ENCODE data around the gene ILF2.
"Not testable (repeated sequence)": the region's sequence is repeated elsewhere in the genome, so short reads cannot be mapped to it uniquely, and the experiment has no call there.

ILF2 gene

DNA sequence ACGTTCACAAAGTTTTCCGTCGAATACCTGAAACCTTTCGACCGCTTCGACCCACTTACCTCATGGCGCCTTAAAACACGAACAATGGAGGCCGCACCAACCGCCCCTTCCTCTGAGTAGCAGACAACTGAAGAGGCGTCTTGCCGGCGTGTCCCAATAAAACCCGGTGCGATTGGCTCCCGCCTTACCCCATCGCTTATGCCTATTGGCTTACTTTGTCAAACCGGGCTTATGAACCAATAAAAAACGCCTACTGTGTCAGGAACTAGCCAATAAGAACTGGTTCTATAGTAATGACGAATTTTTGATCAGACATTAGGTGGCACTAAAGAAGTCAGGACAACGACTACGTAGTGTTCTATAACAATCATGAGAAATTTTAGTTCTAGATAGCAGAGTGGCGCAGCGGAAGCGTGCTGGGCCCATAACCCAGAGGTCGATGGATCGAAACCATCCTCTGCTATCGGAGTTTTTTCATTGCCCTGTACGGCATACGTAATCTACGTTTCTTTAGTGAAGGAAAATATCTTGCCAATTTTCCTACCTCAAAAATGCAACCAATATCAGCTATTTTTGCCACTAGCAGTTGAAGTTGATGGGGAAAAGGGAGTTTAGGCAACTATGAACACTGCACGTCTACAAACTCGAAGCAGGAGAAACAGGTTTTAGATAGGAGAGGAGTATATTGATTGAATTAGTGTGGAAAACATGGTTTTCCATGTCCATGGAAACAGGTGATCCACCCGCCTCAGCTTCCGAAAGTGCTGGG lies at the start of gene ILF2:
TSS of gene ILF2 (minus strand) at position 135 of the 769 bp plus-strand sequence. CDS start at position 64, 71 bp downstream.
- in situ Hi-C loops (cut with HindIII; ENCODE audit: low sequenced_read_pairs): no loop called here

GRCh38 chr1:153717330-153717729 lies 46.5 kb upstream of the ILF2 start:
- in situ Hi-C loops (cut with HindIII; ENCODE audit: low sequenced_read_pairs): no loop called here

DNA sequence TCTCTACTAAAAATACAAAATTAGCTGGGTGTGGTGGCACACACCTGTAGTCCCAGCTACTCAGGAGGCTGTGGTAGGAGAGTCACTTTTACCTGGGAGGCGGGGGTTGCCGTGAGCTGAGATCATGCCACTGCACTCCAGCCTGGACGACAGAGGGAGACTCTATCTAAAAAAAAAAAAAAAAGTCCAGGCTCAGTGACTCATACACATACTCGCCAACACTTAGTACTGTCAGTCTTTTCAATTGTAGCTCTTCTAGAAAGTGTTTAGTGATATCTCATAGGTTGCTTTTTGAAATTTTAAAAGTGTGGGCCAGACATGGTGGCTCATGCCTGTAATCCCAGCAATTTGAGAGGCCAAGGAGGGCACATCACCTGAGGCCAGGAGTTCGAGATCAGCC lies 45.4 kb upstream of the ILF2 start:
- in situ Hi-C loops (cut with HindIII; ENCODE audit: low sequenced_read_pairs): not testable (repeated sequence)

DNA sequence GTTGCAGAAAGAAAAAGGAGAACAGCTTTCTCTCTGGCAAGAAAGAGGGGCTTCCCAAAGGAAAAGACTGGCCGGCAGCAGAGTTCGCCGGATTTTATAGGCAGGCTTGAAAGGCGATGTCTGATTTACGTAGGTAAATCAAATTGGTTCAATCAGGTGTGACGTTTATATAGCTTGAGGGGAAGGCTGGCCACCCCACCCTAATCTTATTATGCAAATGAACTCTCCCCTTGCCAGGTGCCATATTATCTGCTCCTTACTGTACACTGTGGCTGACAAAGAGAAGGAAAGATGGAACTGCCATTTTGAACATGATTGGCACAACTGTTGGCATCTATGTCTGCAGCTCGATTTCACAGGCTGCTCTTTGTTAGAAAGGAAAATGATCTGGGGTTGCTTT lies 40.2 kb upstream of the ILF2 start:
- in situ Hi-C loops (cut with HindIII; ENCODE audit: low sequenced_read_pairs): no loop called here

GRCh38 chr1:153705484-153705883 lies 34.7 kb upstream of the ILF2 start:
- in situ Hi-C loops (cut with HindIII; ENCODE audit: low sequenced_read_pairs): no loop called here

- in situ Hi-C loops (cut with HindIII; ENCODE audit: low sequenced_read_pairs): no loop called here
Measured at GRCh38 chr1:153699768-153700167, 29.0 kb upstream of the ILF2 start.

GRCh38 chr1:153698923-153699714 lies 28.3 kb upstream of the ILF2 start:
- in situ Hi-C loops (cut with HindIII; ENCODE audit: low sequenced_read_pairs): no loop called here

- in situ Hi-C loops (cut with HindIII; ENCODE audit: low sequenced_read_pairs): no loop called here
Measured at GRCh38 chr1:153698020-153698922, 27.5 kb upstream of the ILF2 start.

GRCh38 chr1:153697191-153698019 lies 26.6 kb upstream of the ILF2 start:
- in situ Hi-C loops (cut with HindIII; ENCODE audit: low sequenced_read_pairs): no loop called here

GRCh38 chr1:153696741-153697140 lies 25.9 kb upstream of the ILF2 start:
- in situ Hi-C loops (cut with HindIII; ENCODE audit: low sequenced_read_pairs): no loop called here

DNA sequence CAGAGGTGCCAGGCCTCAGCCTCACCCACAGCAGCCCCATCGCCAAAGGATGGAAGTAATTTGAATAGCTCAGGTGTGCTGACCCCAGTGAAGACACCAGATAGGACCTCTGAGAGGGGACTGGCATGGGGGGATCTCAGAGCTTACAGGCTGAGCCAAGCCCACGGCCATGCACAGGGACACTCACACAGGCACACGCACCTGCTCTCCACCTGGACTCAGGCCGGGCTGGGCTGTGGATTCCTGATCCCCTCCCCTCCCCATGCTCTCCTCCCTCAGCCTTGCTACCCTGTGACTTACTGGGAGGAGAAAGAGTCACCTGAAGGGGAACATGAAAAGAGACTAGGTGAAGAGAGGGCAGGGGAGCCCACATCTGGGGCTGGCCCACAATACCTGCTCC lies 22.7 kb upstream of the ILF2 start:
- in situ Hi-C loops (cut with HindIII; ENCODE audit: low sequenced_read_pairs): no loop called here

- in situ Hi-C loops (cut with HindIII; ENCODE audit: low sequenced_read_pairs): no loop called here
Measured at GRCh38 chr1:153688736-153689328, 18.0 kb upstream of the ILF2 start.

GRCh38 chr1:153688276-153688675 lies 17.5 kb upstream of the ILF2 start:
- in situ Hi-C loops (cut with HindIII; ENCODE audit: low sequenced_read_pairs): no loop called here

- in situ Hi-C loops (cut with HindIII; ENCODE audit: low sequenced_read_pairs): no loop called here
Measured at GRCh38 chr1:153687346-153688125, 16.7 kb upstream of the ILF2 start.

DNA sequence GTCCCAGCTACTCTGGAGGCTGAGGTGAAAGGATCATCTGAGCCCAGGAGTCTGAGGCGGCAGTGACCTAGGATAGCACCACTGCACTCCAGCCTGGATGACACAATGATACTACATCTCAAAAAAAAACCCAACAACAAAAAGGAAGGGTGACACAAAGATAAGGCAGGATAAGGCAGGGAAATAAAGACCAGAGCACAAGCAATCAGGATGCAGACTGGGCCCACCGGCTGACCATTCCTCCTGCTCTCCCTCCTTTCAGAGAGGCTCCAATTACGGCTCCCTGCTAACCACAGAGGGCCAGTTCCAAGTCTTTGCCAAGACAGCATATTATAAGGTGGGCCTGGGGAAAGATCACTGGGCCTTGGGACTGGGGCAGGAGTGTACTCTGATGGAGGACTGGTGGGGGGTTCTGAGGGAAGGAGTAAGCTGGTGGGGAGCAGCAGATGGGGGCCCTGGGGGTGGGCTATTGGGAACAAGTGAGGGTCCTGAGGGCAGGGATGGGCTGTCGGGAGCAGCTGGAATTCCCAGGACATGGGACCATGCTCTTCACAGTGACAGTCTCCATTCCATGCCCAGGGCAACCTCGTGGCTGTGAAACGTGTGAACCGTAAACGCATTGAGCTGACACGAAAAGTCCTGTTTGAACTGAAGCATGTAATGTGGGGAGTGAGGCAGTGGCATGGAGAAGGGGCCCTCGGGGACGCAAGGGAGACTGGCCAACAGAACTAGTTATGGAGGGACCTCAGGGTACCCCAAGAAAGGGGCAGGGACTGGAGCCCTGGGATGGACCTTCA lies 14.9 kb upstream of the ILF2 start:
- in situ Hi-C loops (cut with HindIII; ENCODE audit: low sequenced_read_pairs): no loop called here

- in situ Hi-C loops (cut with HindIII; ENCODE audit: low sequenced_read_pairs): no loop called here
Measured at GRCh38 chr1:153684892-153685291, 14.1 kb upstream of the ILF2 start.

DNA sequence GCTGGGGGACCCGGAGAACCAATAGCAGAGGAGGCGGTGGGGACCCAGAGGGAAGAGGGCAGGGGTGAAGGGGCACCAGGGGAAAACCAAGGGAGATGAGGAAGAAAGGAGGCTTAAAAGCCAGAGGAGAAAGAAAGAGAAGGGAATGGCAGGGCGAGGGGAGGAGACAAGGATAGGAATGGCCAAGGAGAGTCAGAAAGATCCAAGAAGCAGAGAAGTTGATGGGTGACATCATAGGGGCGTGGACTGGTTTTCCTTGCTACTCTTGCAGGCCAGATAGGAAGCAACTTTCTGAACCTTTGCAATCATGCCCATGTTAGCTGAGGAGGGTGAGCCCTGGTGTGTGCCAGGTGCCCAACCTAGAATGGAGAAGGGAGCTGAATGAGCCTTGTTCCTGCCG lies 13.1 kb upstream of the ILF2 start:
- in situ Hi-C loops (cut with HindIII; ENCODE audit: low sequenced_read_pairs): no loop called here

- in situ Hi-C loops (cut with HindIII; ENCODE audit: low sequenced_read_pairs): no loop called here
Measured at GRCh38 chr1:153682730-153683129, 11.9 kb upstream of the ILF2 start.

DNA sequence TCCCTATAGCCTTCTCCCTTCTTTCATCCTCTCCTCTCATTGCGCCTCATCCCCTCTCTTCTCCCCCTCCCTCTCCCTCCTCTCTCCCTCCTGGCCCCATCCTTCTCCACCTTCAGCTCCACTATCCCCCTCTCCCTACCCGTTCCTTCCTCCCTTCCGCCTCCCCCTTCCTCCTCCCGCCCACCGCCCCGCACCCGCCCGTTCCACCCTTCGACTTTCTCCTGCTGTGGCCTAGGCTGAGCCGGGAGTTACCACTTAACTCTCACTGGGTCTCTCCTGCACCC lies 9.3 kb upstream of the ILF2 start:
- in situ Hi-C loops (cut with HindIII; ENCODE audit: low sequenced_read_pairs): no loop called here

All from DLD1 (cell line).